Right atrium auricular region (tissue), 2 donors: ENCODE measurements around the gene DENND1B. TPM values are rescaled to one million over a fixed set of nuclear protein-coding genes. Genes with fewer than 3 reads are reported as not detected.

ENCODE experiments used
- DNase-seq: peaks from one replicate; pipeline ENCODE4 v3.0.0-alpha.2; 2019; ENCODE audit warnings: low spot score
- H3K27ac ChIP-seq, 2 donors: fragments of 200-600 bp; sonication (generic); 1 replicate in 1 of 2; 2 replicates in 1 of 2; pipeline ENCODE4 v1.5.1; 2016 to 2019
- H3K27me3 ChIP-seq, 2 donors: fragments of 200-600 bp; sonication (generic); one replicate each; pipeline versions ENCODE4 v1.5.1 to v1.6.0; 2017 to 2019
- H3K36me3 ChIP-seq: fragments of 200-600 bp; sonication (generic); one replicate; pipeline ENCODE4 v1.5.1; 2016
- H3K4me1 ChIP-seq, 2 donors: fragments of 200-600 bp; sonication (generic); one replicate each; pipeline versions ENCODE4 v1.5.1 to v1.6.0; 2017 to 2019
- H3K4me3 ChIP-seq, 2 donors: fragments of 200-600 bp; sonication (generic); 1 replicate in 1 of 2; 2 replicates in 1 of 2; pipeline ENCODE4 v1.5.1; 2017 to 2019; ENCODE audit warnings: mild to moderate bottlenecking in 1 of 2, moderate library complexity in 1 of 2
- H3K9me3 ChIP-seq, 2 donors: fragments of 200-600 bp; sonication (generic); one replicate each; pipeline ENCODE4 v1.5.1; 2019
- CTCF ChIP-seq, 2 donors: fragments of 200-600 bp; sonication (generic); IDR thresholded peaks; one replicate each; pipeline ENCODE4 v1.5.1; 2019; ENCODE audit warnings: antibody characterized with exemption in 2 of 2
- total RNA-seq, 2 donors: library from RNA; depleted of rRNA; stranded (reverse); fragments of >200 nt; gene quantifications; one replicate each; pipeline ENCODE4 v1.1.0, GENCODE V29; 2016

Gene DENND1B
- total RNA-seq, 2 donors from 2014 or later, result 11.8 to 16.0 TPM

- DNase-seq, result no peak
- Histone ChIP-seq H3K4me3 (no peak overlapping the region), H3K27me3 (no peaks in the 10 kb centered on the region), H3K4me1 (peaks cover 0 to 14% of the 10 kb centered on the region in 2 donors), H3K36me3 (no peaks in the 10 kb centered on the region), H3K27ac (peak overlapping the region in 1 of 2 donors; percentile 47), H3K9me3 (peaks cover 0 to 10% of the 10 kb centered on the region in 2 donors)
- TF ChIP-seq CTCF (IDR thresholded peaks at IDR 0.05), result no peak
These were observed 89.0 kb downstream of the DENND1B start for GRCh38 chr1:197686231-197686630.

- Histone ChIP-seq H3K4me3 (no peak overlapping the region), H3K9me3 (peaks cover 0 to 10% of the 10 kb centered on the region in 2 donors), H3K27ac (peak overlapping the region in 1 of 2 donors; percentile 47), H3K36me3 (no peaks in the 10 kb centered on the region), H3K4me1 (peaks cover 0 to 14% of the 10 kb centered on the region in 2 donors), H3K27me3 (no peaks in the 10 kb centered on the region)
- no peak for DNase-seq
- no peak for TF ChIP-seq CTCF (IDR thresholded peaks at IDR 0.05)
These were observed 89.5 kb downstream of the DENND1B start for GRCh38 chr1:197685785-197686184.

- peaks cover 0 to 14% of the 10 kb centered on the region in 2 donors for H3K4me1 ChIP-seq
- H3K4me3 ChIP-seq, result no peak overlapping the region
- peaks cover 0 to 10% of the 10 kb centered on the region in 2 donors for H3K9me3 ChIP-seq
- DNase-seq, result no peak
- peak overlapping the region in 1 of 2 donors; percentile 54 for H3K27ac ChIP-seq
- no peak for TF ChIP-seq CTCF (IDR thresholded peaks at IDR 0.05)
- H3K36me3 ChIP-seq, result no peaks in the 10 kb centered on the region
- no peaks in the 10 kb centered on the region for H3K27me3 ChIP-seq
These were observed 91.3 kb downstream of the DENND1B start for GRCh38 chr1:197683895-197684553.

GRCh38 chr1:197683280-197683679, 92.0 kb downstream of the DENND1B start:
- Histone ChIP-seq H3K4me3 (no peak overlapping the region), H3K27me3 (no peaks in the 10 kb centered on the region), H3K4me1 (peaks cover 0 to 14% of the 10 kb centered on the region in 2 donors), H3K36me3 (no peaks in the 10 kb centered on the region), H3K9me3 (peaks cover 0 to 4% of the 10 kb centered on the region in 2 donors), H3K27ac (peak overlapping the region in 1 of 2 donors; percentile 54)
- no peak for DNase-seq
- no peak for TF ChIP-seq CTCF (IDR thresholded peaks at IDR 0.05)

- no peak for DNase-seq
- Histone ChIP-seq H3K27ac (no peak overlapping the region), H3K27me3 (no peaks in the 10 kb centered on the region), H3K4me3 (no peak overlapping the region), H3K9me3 (no peaks in the 10 kb centered on the region), H3K4me1 (peaks cover 0 to 5% of the 10 kb centered on the region in 2 donors), H3K36me3 (no peaks in the 10 kb centered on the region)
- no peak for TF ChIP-seq CTCF (IDR thresholded peaks at IDR 0.05)
These were observed 95.0 kb downstream of the DENND1B start for GRCh38 chr1:197680311-197680710.
